Measurements from ENCODE around the gene VSTM2B.
A peak's percentile ranks its signal among the peaks of the same experiment; 100 is the strongest.

Gene VSTM2B

DNA sequence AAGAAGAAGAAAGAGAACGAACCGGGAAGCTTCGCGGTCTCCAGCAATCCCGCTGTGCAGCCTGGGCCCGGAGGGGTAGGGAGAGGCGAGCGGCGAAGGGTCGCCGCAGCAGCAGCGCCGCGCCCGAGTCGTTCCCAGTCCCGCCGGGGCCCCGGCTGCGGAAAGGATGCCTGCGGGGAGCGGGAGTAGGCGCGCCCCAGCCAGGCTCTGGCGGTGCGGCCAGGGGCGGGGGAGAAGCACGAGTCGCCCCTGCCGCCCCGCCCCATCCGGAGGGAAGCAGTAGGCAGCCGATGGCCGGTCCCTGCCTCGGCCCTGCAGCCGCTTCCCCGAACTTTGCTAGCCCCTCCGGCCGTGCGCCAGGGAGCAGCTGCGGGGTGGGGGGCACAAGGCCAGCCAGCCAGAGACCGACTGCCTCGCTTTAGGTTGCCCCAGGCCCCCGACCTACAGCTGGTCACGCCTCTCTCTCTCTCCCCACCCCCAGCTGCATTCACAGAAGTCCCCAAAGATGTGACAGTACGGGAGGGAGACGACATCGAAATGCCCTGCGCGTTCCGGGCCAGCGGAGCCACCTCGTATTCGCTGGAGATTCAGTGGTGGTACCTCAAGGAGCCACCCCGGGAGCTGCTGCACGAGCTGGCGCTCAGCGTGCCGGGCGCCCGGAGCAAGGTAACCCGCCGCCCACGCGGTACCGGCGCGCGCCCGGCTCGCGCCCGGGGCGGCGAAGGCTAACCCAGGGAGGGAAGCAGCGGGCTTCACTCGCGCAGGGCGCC lies 1.1 kb downstream of the VSTM2B start:
- TF ChIP-seq, protein P1, sequence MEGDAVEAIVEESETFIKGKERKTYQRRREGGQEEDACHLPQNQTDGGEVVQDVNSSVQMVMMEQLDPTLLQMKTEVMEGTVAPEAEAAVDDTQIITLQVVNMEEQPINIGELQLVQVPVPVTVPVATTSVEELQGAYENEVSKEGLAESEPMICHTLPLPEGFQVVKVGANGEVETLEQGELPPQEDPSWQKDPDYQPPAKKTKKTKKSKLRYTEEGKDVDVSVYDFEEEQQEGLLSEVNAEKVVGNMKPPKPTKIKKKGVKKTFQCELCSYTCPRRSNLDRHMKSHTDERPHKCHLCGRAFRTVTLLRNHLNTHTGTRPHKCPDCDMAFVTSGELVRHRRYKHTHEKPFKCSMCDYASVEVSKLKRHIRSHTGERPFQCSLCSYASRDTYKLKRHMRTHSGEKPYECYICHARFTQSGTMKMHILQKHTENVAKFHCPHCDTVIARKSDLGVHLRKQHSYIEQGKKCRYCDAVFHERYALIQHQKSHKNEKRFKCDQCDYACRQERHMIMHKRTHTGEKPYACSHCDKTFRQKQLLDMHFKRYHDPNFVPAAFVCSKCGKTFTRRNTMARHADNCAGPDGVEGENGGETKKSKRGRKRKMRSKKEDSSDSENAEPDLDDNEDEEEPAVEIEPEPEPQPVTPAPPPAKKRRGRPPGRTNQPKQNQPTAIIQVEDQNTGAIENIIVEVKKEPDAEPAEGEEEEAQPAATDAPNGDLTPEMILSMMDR (IDR thresholded peaks at IDR 0.05; ENCODE audit: poor library complexity, severe bottlenecking), result no peak
- no peak for DNase-seq (ENCODE audit: low spot score)
- Histone ChIP-seq H3K4me1 (ENCODE audit: insufficient read depth, poor library complexity, severe bottlenecking) (no peaks in the 10 kb centered on the region), H3K27ac (ENCODE audit: poor library complexity, severe bottlenecking) (no peak overlapping the region), H3K4me3 (ENCODE audit: severe bottlenecking) (no peak overlapping the region), H3K9me3 (ENCODE audit: severe bottlenecking) (no peaks in the 10 kb centered on the region), H3K36me3 (ENCODE audit: low read depth) (no peaks in the 10 kb centered on the region), H3K27me3 (ENCODE audit: insufficient read depth, poor library complexity, severe bottlenecking) (peaks cover 79% of the 10 kb centered on the region)
- no peak for ATAC-seq (ENCODE audit: low read depth)

DNA sequence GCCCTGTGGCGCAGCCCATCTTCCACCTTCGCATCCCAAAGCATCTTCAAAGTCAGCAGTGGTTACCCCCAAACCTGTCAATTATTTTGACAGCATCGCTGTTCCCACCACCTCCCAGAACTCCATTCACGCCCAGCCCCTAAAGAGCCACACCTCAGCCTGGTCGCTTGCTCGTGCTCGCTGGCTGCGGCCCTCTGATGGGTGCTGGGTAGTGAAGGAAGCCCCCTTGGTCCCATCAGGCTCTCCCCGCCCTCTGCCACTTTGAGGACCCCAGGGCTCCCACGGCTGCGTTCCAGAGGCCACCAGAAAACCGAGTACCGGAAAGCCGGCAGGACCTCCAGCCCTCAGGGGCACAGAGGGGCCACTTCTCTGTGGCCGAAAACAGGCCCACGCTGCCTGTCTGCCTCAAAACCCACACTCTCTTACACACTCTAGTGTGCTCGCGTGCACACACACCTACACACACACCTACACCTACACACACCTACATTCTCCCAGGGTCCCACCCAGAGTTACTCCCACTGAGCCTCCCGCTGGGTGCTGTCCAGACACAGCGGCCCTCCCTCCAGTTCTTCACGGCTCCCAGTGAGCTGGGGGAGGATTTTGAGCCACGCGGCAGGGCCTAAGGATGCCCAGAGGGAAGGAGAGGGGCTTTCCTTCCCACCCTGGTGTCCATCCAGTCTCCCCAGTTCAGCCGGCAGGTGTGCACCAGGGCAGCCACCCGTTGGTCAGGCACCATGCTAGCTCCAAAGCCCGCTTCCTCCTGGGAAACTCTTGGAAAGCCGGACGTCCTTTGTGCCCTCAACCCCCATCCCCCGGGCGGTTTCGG lies 1.9 kb downstream of the VSTM2B start:
- Histone ChIP-seq H3K27ac (ENCODE audit: poor library complexity, severe bottlenecking) (no peak overlapping the region), H3K27me3 (ENCODE audit: insufficient read depth, poor library complexity, severe bottlenecking) (peaks cover 86% of the 10 kb centered on the region), H3K9me3 (ENCODE audit: severe bottlenecking) (no peaks in the 10 kb centered on the region), H3K4me3 (ENCODE audit: severe bottlenecking) (no peak overlapping the region), H3K36me3 (ENCODE audit: low read depth) (no peaks in the 10 kb centered on the region), H3K4me1 (ENCODE audit: insufficient read depth, poor library complexity, severe bottlenecking) (no peaks in the 10 kb centered on the region)
- TF ChIP-seq, protein P1 (IDR thresholded peaks at IDR 0.05; ENCODE audit: poor library complexity, severe bottlenecking), result no peak
- no peak for ATAC-seq (ENCODE audit: low read depth)
- no peak for DNase-seq (ENCODE audit: low spot score)

GRCh38 chr19:29528350-29528945 lies 2.7 kb downstream of the VSTM2B start:
- Histone ChIP-seq H3K36me3 (ENCODE audit: low read depth) (no peaks in the 10 kb centered on the region), H3K27ac (ENCODE audit: poor library complexity, severe bottlenecking) (no peak overlapping the region), H3K9me3 (ENCODE audit: severe bottlenecking) (no peaks in the 10 kb centered on the region), H3K4me1 (ENCODE audit: insufficient read depth, poor library complexity, severe bottlenecking) (no peaks in the 10 kb centered on the region), H3K27me3 (ENCODE audit: insufficient read depth, poor library complexity, severe bottlenecking) (peaks cover 82% of the 10 kb centered on the region), H3K4me3 (ENCODE audit: severe bottlenecking) (peak overlapping the region; percentile 25)
- DNase-seq (ENCODE audit: low spot score), result no peak
- TF ChIP-seq, protein P1 (IDR thresholded peaks at IDR 0.05; ENCODE audit: poor library complexity, severe bottlenecking), result peak; percentile 83
- peak; percentile 82 for ATAC-seq (ENCODE audit: low read depth)

DNA sequence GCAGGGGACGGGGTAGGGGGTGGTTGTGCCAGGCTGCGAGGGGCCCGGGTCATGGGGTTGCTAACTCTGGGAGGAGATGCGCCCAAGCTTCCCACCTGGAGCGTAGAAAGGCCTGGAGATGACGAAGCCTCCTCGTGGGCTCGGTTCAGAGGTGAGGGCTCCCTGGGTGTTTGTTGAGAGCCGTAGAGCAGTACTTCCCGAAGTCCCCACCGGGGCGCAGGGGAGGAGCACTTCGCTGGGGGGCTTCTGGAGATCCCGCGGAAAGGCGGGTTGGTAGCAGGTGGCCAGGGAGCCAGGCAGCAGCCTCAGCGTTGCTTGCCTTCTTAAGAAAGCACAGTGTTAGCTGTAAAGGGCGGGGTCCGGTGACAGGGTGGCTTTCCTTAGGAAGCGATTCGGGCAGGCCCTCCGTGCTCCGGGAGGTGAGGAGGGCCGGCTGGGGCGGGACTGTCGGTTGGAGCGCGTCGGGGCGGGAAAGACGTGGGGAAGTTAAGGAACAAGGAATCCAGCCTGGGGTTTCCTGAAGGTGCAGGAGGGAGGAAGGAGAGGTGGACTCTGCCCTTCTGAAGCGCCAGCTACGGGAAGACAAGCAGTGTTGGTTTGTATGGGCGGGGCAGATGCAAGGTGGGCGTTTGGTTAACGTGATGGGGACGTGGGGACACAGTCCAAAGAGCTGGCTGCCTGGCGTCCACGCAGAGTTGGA lies 3.3 kb downstream of the VSTM2B start:
- DNase-seq (ENCODE audit: low spot score) (no peak), ATAC-seq (ENCODE audit: low read depth) (no peak)
- Histone ChIP-seq H3K27me3 (ENCODE audit: insufficient read depth, poor library complexity, severe bottlenecking) (peaks cover 76% of the 10 kb centered on the region), H3K4me1 (ENCODE audit: insufficient read depth, poor library complexity, severe bottlenecking) (no peaks in the 10 kb centered on the region), H3K36me3 (ENCODE audit: low read depth) (no peaks in the 10 kb centered on the region), H3K9me3 (ENCODE audit: severe bottlenecking) (no peaks in the 10 kb centered on the region), H3K27ac (ENCODE audit: poor library complexity, severe bottlenecking) (no peak overlapping the region), H3K4me3 (ENCODE audit: severe bottlenecking) (no peak overlapping the region)
- TF ChIP-seq, protein P1 (IDR thresholded peaks at IDR 0.05; ENCODE audit: poor library complexity, severe bottlenecking), result no peak

All from RWPE2 (cell line).